HCT116 (cell line): ENCODE data around the gene ZMYM1. TPM values are rescaled to one million over a fixed set of nuclear protein-coding genes. Genes with fewer than 3 reads are reported as not detected.
A peak's percentile ranks its signal among the peaks of the same experiment; 100 is the strongest.
"Not testable (repeated sequence)": the region's sequence is repeated elsewhere in the genome, so short reads cannot be mapped to it uniquely, and the experiment has no call there.

Experiments used
- ATAC-seq: fragments of 200-7000 bp; cut with Tn5 transposase; 2 replicates; pipeline ENCODE4 v1.9.1; 2020; ENCODE audit warnings: mild to moderate bottlenecking, moderate library complexity
- BruUV-seq: library from RNA; stranded (reverse); fragments of 400-500 nt; replicated peaks from 2 replicates; lab custom pipeline; 2021; lab: Mats Ljungman, UMichigan
- CTCF ChIA-PET: fragments of 300-600 bp; sonication (Branson Sonifier 250); formaldehyde crosslinking; loops from one replicate; lab custom pipeline; 2021; ENCODE audit warnings: antibody characterized with exemption; lab: Charles Lee
- POLR2A ChIA-PET: fragments of 300-600, 350-600 bp; sonication (Branson Sonifier 250); formaldehyde crosslinking; loops from one replicate; lab custom pipeline; 2021; ENCODE audit warnings: antibody characterized with exemption; lab: Charles Lee
- RAD21 ChIA-PET, 2 experiments: fragments of 300-600 bp; sonication (Branson Sonifier 250); formaldehyde crosslinking; loops; one replicate each; lab custom pipeline; 2023; ENCODE audit warnings: low total read pairs in 2 of 2; ENCODE audit not compliant: uncharacterized antibody in 2 of 2, unreplicated experiment in 2 of 2, low non-redundant PET in 1 of 2; lab: Charles Lee
- DNase-seq: peaks from one replicate; pipeline ENCODE4 v3.0.0-alpha.2; 2010; ENCODE audit warnings: low read depth, low spot score
- H2AFZ ChIP-seq: fragments of 200-600 bp; shearing (Covaris generic), sonication (generic); 2 replicates; pipeline ENCODE4 v1.6.1; 2017; ENCODE audit warnings: low read depth, mixed run types, mixed read lengths, antibody characterized with exemption, low read length; ENCODE audit not compliant: poor library complexity, severe bottlenecking
- H3K27ac ChIP-seq: 2 replicates; pipeline ENCODE4 v1.5.1; 2012; ENCODE audit warnings: low read depth, low read length
- H3K27me3 ChIP-seq: fragments of 200-600 bp; sonication (generic); 2 replicates; pipeline ENCODE4 v1.6.1; 2016; ENCODE audit warnings: mixed run types, low read length, mixed read lengths; ENCODE audit not compliant: insufficient read depth
- H3K36me3 ChIP-seq, 2 experiments: fragments of 200-500 bp in 1 of 2; fragments of 200-600 bp in 1 of 2; sonication (Bioruptor generic) in 1 of 2; sonication (generic) in 1 of 2; 2 replicates each; pipeline versions ENCODE4 v1.5.1 to v1.6.1; 2014 to 2016; ENCODE audit warnings: low read length in 2 of 2, inconsistent platforms in 1 of 2, mixed read lengths in 1 of 2, mixed run types in 1 of 2; ENCODE audit not compliant: insufficient read depth in 2 of 2, control insufficient read depth in 1 of 2
- H3K4me1 ChIP-seq, 2 experiments: fragments of 200-600 bp in 1 of 2; sonication (generic) in 1 of 2; 2 replicates each; pipeline versions ENCODE4 v1.5.1 to v1.6.1; 2012 to 2017; ENCODE audit warnings: low read length in 2 of 2, inconsistent platforms in 1 of 2, mild to moderate bottlenecking in 1 of 2, mixed read lengths in 1 of 2, mixed run types in 1 of 2, moderate library complexity in 1 of 2; ENCODE audit not compliant: insufficient read depth in 2 of 2, control insufficient read depth in 1 of 2
- H3K4me2 ChIP-seq: fragments of 200-600 bp; sonication (generic); 2 replicates; pipeline ENCODE4 v1.6.1; 2017; ENCODE audit warnings: mixed run types, low read length, mixed read lengths
- H3K4me3 ChIP-seq, 2 experiments: fragments of 200-600 bp in 1 of 2; sonication (generic) in 1 of 2; replicated peaks in 1 of 2; 2 replicates each; pipeline ENCODE4 v1.5.1; 2011 to 2016; ENCODE audit warnings: low read length in 2 of 2, control low read depth in 1 of 2, low read depth in 1 of 2, mild to moderate bottlenecking in 1 of 2, mixed read lengths in 1 of 2, mixed run types in 1 of 2
- H3K79me2 ChIP-seq: fragments of 200-600 bp; sonication (generic); 2 replicates; pipeline ENCODE4 v1.6.1; 2017; ENCODE audit warnings: mild to moderate bottlenecking, mixed run types, low read length, moderate library complexity, mixed read lengths; ENCODE audit not compliant: insufficient read depth
- H3K9ac ChIP-seq: fragments of 200-600 bp; sonication (generic); 2 replicates; pipeline ENCODE4 v1.6.1; 2016; ENCODE audit warnings: low read length, mixed read lengths
- H3K9me2 ChIP-seq: fragments of 200-600 bp; sonication (generic), shearing (Covaris generic); 2 replicates; pipeline ENCODE4 v1.6.1; 2017; ENCODE audit warnings: mixed run types, mild to moderate bottlenecking, moderate library complexity; ENCODE audit not compliant: insufficient read depth
- H3K9me3 ChIP-seq, 2 experiments: fragments of 200-500 bp in 1 of 2; fragments of 200-600 bp in 1 of 2; sonication (Bioruptor generic) in 1 of 2; sonication (generic) in 1 of 2; 2 replicates each; pipeline ENCODE4 v1.6.1; 2014 to 2017; ENCODE audit warnings: low read length in 2 of 2, mixed read lengths in 2 of 2, inconsistent platforms in 1 of 2, low read depth in 1 of 2, mild to moderate bottlenecking in 1 of 2, mixed run types in 1 of 2, moderate library complexity in 1 of 2; ENCODE audit not compliant: control insufficient read depth in 1 of 2, insufficient read depth in 1 of 2
- H4K20me1 ChIP-seq: fragments of 200-600 bp; sonication (generic), shearing (Covaris generic); 2 replicates; pipeline ENCODE4 v1.6.1; 2017; ENCODE audit warnings: mixed run types, mild to moderate bottlenecking, moderate library complexity; ENCODE audit not compliant: insufficient read depth
- intact Hi-C: fragments of 100-400 bp; cut with micrococcal nuclease; formaldehyde crosslinking; loops from 2 replicates; pipeline ENCODE4 v1.10.0; 2022
- total RNA-seq: library from RNA; stranded (reverse); gene quantifications from one replicate; pipeline ENCODE4 v1.2.1, GENCODE V29; 2021; ENCODE audit not compliant: unreplicated experiment
- TF ChIP-seq, protein P1 (sequence below): IDR thresholded peaks from 2 replicates; pipeline ENCODE4 v1.6.1; 2012
- TF ChIP-seq, protein P2 (sequence below): IDR thresholded peaks from 2 replicates; pipeline ENCODE4 v1.6.1; 2011; ENCODE audit warnings: mild to moderate bottlenecking, low read length, moderate library complexity; ENCODE audit not compliant: insufficient replicate concordance; ENCODE audit errors: extremely low read depth

ZMYM1 gene
- total RNA-seq, 1 experiment from 2014 or later: 37.6 TPM

- ATAC-seq, H3K9me2 ChIP-seq, POLR2A ChIA-PET, H3K79me2 ChIP-seq, H3K9me3 ChIP-seq, H3K27ac ChIP-seq, H3K9ac ChIP-seq, H3K4me1 ChIP-seq, H3K4me3 ChIP-seq, H4K20me1 ChIP-seq, CTCF ChIA-PET, RAD21 ChIA-PET, BruUV-seq, H3K36me3 ChIP-seq, DNase-seq, H3K27me3 ChIP-seq, H2AFZ ChIP-seq, intact Hi-C loops: not testable (repeated sequence)
- 0 out of 2 replicates have a peak overlapping the region, but pooled peaks have one; percentile 3 for H3K4me2 ChIP-seq
- TF ChIP-seq, protein P1, sequence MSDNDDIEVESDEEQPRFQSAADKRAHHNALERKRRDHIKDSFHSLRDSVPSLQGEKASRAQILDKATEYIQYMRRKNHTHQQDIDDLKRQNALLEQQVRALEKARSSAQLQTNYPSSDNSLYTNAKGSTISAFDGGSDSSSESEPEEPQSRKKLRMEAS: 0 out of 2 replicates have a peak, but pooled peaks have one; percentile 19
These were observed 20.9 kb upstream of the ZMYM1 start for GRCh38 chr1:35058321-35058720.

- CTCF ChIA-PET: no interaction called here
- intact Hi-C loops: no loop called here
These were observed 20.2 kb upstream of the ZMYM1 start for GRCh38 chr1:35058988-35059387.

More at GRCh38 chr1:35058988-35059387, 20.2 kb upstream of the ZMYM1 start:
- Histone ChIP-seq H3K4me1 (peaks cover 0 to 3% of the 10 kb centered on the region in 2 experiments; a peak in 1 of 4 replicates), H2AFZ (no peak overlapping the region), H3K79me2 (no peaks in the 10 kb centered on the region), H3K36me3 (no peaks in the 10 kb centered on the region), H4K20me1 (no peaks in the 10 kb centered on the region), H3K4me3 (no peak overlapping the region), H3K9me3 (no peaks in the 10 kb centered on the region), H3K4me2 (no peak overlapping the region), H3K9ac (no peak overlapping the region), H3K27ac (no peak overlapping the region), H3K9me2 (no peaks in the 10 kb centered on the region), H3K27me3 (no peaks in the 10 kb centered on the region)
- no peak for DNase-seq
- POLR2A ChIA-PET: no interaction called here
- ATAC-seq: no peak
- RAD21 ChIA-PET: no interaction called here
- TF ChIP-seq, protein P2, sequence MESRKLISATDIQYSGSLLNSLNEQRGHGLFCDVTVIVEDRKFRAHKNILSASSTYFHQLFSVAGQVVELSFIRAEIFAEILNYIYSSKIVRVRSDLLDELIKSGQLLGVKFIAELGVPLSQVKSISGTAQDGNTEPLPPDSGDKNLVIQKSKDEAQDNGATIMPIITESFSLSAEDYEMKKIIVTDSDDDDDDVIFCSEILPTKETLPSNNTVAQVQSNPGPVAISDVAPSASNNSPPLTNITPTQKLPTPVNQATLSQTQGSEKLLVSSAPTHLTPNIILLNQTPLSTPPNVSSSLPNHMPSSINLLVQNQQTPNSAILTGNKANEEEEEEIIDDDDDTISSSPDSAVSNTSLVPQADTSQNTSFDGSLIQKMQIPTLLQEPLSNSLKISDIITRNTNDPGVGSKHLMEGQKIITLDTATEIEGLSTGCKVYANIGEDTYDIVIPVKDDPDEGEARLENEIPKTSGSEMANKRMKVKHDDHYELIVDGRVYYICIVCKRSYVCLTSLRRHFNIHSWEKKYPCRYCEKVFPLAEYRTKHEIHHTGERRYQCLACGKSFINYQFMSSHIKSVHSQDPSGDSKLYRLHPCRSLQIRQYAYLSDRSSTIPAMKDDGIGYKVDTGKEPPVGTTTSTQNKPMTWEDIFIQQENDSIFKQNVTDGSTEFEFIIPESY: no peak
- no TSS peak for BruUV-seq
